ENCODE results near the gene AGAP2. TPM values are rescaled to one million over a fixed set of nuclear protein-coding genes. Genes with fewer than 3 reads are reported as not detected.

Gene AGAP2
- total RNA-seq, 1 donor from 2014 or later: 0.14 TPM

DNA sequence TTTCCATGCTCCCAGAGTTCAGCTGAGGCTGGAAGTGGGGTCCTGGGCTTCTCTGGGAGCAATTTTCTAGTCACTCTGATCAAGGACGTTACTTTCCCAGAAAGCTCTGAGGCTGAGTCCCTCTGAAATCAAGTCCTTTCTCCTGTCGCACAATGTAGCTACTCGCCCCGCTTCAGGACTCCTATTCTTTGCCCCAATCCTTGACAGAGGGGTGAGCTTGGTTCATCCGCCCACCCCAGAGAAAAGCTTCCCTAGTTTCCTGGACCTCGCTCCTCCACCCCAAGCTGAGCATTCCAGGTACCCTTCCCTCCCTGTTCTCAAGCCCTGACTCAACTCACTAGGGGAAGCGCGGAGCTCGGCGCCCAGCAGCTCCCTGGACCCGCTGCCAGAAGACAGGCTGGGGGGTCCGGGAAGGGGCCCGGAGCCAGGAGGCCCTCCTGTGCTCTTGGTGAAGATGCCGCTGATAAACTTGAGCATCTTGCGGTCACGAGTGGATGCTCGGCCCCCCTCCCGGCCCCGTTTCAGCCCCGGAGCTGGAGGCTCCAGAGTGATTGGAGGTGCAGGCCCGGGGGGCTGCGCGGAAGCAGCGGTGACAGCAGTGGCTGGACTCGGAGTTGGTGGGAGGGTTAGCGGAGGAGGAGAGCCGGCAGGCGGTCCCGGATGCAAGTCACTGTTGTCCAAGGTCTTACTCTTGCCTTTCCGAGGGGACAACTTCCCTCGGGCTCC lies 1.6 kb downstream of the AGAP2 start:
- Histone ChIP-seq H3K4me1 (ENCODE audit: insufficient read depth, low read length) (peaks cover 11% of the 10 kb centered on the region), H3K9ac (ENCODE audit: low read length) (no peak overlapping the region), H3K36me3 (ENCODE audit: insufficient read depth, low read length) (no peaks in the 10 kb centered on the region), H3K79me2 (ENCODE audit: insufficient read depth, low read length) (no peaks in the 10 kb centered on the region), H2AFZ (ENCODE audit: low read depth, low read length) (no peak overlapping the region), H4K20me1 (ENCODE audit: insufficient read depth, low read length) (peaks cover 9% of the 10 kb centered on the region), H3K27me3 (ENCODE audit: insufficient read depth, low read length) (peaks cover 75% of the 10 kb centered on the region), H3K4me3 (ENCODE audit: insufficient read depth, low read depth, low read length) (no peak overlapping the region), H3K4me2 (ENCODE audit: low read length) (peak overlapping the region; percentile 79), H3K27ac (ENCODE audit: low read depth, low read length) (no peak overlapping the region), H3K9me3 (ENCODE audit: insufficient read depth, low read depth, low read length) (no peaks in the 10 kb centered on the region)
- peaks cover 19% of the 10 kb centered on the region for H3K4me1 Mint-ChIP-seq (ENCODE audit: low read depth, unreplicated experiment)
- TF ChIP-seq CTCF (IDR thresholded peaks at IDR 0.05; ENCODE audit: insufficient read depth, low read depth, low read length) (no peak), EZH2 (IDR thresholded peaks at IDR 0.05; ENCODE audit: insufficient read depth, low read length) (peak; percentile 18)
- FAIRE-seq (no peak), DNase-seq (ENCODE audit: low read depth) (no peak)
- peak overlapping the region; percentile 83 for H3K4me3 Mint-ChIP-seq (ENCODE audit: unreplicated experiment)
- H3K36me3 Mint-ChIP-seq (ENCODE audit: low read depth, unreplicated experiment): peaks cover 3% of the 10 kb centered on the region
- H3K9me3 Mint-ChIP-seq (ENCODE audit: unreplicated experiment): peaks cover 1% of the 10 kb centered on the region
- peaks cover 67% of the 10 kb centered on the region for H3K27me3 Mint-ChIP-seq (ENCODE audit: low read depth, unreplicated experiment)
- no peak overlapping the region for H3K27ac Mint-ChIP-seq (ENCODE audit: unreplicated experiment)

- Mint-ChIP-seq H3K27ac (ENCODE audit: unreplicated experiment) (peak overlapping the region; percentile 72), H3K9me3 (ENCODE audit: unreplicated experiment) (peaks cover 5% of the 10 kb centered on the region), H3K27me3 (ENCODE audit: low read depth, unreplicated experiment) (peaks cover 72% of the 10 kb centered on the region), H3K4me1 (ENCODE audit: low read depth, unreplicated experiment) (peaks cover 19% of the 10 kb centered on the region), H3K36me3 (ENCODE audit: low read depth, unreplicated experiment) (peaks cover 3% of the 10 kb centered on the region), H3K4me3 (ENCODE audit: unreplicated experiment) (peak overlapping the region; percentile 83)
- H3K4me2 ChIP-seq (ENCODE audit: low read length): peak overlapping the region; percentile 79
- no peaks in the 10 kb centered on the region for H3K9me3 ChIP-seq (ENCODE audit: insufficient read depth, low read depth, low read length)
- H3K27ac ChIP-seq (ENCODE audit: low read depth, low read length): no peak overlapping the region
- peak overlapping the region; percentile 46 for H2AFZ ChIP-seq (ENCODE audit: low read depth, low read length)
- peaks cover 73% of the 10 kb centered on the region for H3K27me3 ChIP-seq (ENCODE audit: insufficient read depth, low read length)
- peaks cover 9% of the 10 kb centered on the region for H4K20me1 ChIP-seq (ENCODE audit: insufficient read depth, low read length)
- TF ChIP-seq EZH2 (IDR thresholded peaks at IDR 0.05; ENCODE audit: insufficient read depth, low read length) (peak; percentile 32), CTCF (IDR thresholded peaks at IDR 0.05; ENCODE audit: insufficient read depth, low read depth, low read length) (no peak)
- H3K79me2 ChIP-seq (ENCODE audit: insufficient read depth, low read length): no peaks in the 10 kb centered on the region
- no peak for FAIRE-seq
- peaks cover 11% of the 10 kb centered on the region for H3K4me1 ChIP-seq (ENCODE audit: insufficient read depth, low read length)
- no peak for DNase-seq (ENCODE audit: low read depth)
- H3K36me3 ChIP-seq (ENCODE audit: insufficient read depth, low read length): no peaks in the 10 kb centered on the region
- H3K4me3 ChIP-seq (ENCODE audit: insufficient read depth, low read depth, low read length): peak overlapping the region; percentile 41
- no peak overlapping the region for H3K9ac ChIP-seq (ENCODE audit: low read length)
Measured at GRCh38 chr12:57735952-57736740, 2.4 kb downstream of the AGAP2 start.
